Mesenchymal stem cell (in vitro differentiated cells and primary cell): ENCODE data around the gene OR2B2.
"Not testable (repeated sequence)": the region's sequence is repeated elsewhere in the genome, so short reads cannot be mapped to it uniquely, and the experiment has no call there.

Experiments
- DNase-seq: peaks from one replicate; pipeline ENCODE4 v3.0.0-alpha.2; 2013
- H2AFZ ChIP-seq: one replicate; pipeline ENCODE4 v1.6.1; 2013; ENCODE audit warnings: low read depth, mild to moderate bottlenecking, control low read depth, inconsistent platforms, low read length, moderate library complexity
- H2AK5ac ChIP-seq: 2 replicates; pipeline ENCODE4 v1.6.1; 2013; ENCODE audit warnings: low read length, moderate library complexity, mild to moderate bottlenecking, inconsistent platforms; ENCODE audit not compliant: severe bottlenecking
- H2BK120ac ChIP-seq: one replicate; pipeline ENCODE4 v1.6.1; 2013; ENCODE audit warnings: low read depth, mild to moderate bottlenecking, inconsistent platforms, low read length, moderate library complexity
- H2BK12ac ChIP-seq, 2 experiments: one replicate each; pipeline ENCODE4 v1.6.1; 2013; ENCODE audit warnings: inconsistent platforms in 2 of 2, low read length in 2 of 2, mild to moderate bottlenecking in 2 of 2, moderate library complexity in 2 of 2, control low read depth in 1 of 2
- H2BK15ac ChIP-seq: one replicate; pipeline ENCODE4 v1.6.1; 2013; ENCODE audit warnings: mild to moderate bottlenecking, low read depth, inconsistent platforms; ENCODE audit not compliant: poor library complexity, severe bottlenecking
- H2BK5ac ChIP-seq: 2 replicates; pipeline ENCODE4 v1.6.1; 2013; ENCODE audit warnings: low read depth, mild to moderate bottlenecking, low read length, control low read depth, inconsistent platforms; ENCODE audit not compliant: poor library complexity, severe bottlenecking
- H3K14ac ChIP-seq, 2 experiments: one replicate each; pipeline ENCODE4 v1.6.1; 2013; ENCODE audit warnings: inconsistent platforms in 2 of 2, low read length in 2 of 2, control low read depth in 1 of 2, mild to moderate bottlenecking in 1 of 2, moderate library complexity in 1 of 2
- H3K18ac ChIP-seq, 2 experiments: one replicate each; pipeline ENCODE4 v1.6.1; 2013; ENCODE audit warnings: inconsistent platforms in 2 of 2, low read length in 2 of 2, control low read depth in 1 of 2, low read depth in 1 of 2, mild to moderate bottlenecking in 1 of 2
- H3K23ac ChIP-seq, 2 experiments: one replicate each; pipeline ENCODE4 v1.6.1; 2013; ENCODE audit warnings: inconsistent platforms in 2 of 2, low read length in 2 of 2, mild to moderate bottlenecking in 2 of 2, moderate library complexity in 2 of 2, control low read depth in 1 of 2
- H3K27ac ChIP-seq: 2 replicates; pipeline ENCODE4 v1.5.1; 2013; ENCODE audit warnings: mild to moderate bottlenecking, moderate library complexity, low read length, control low read depth, inconsistent platforms; ENCODE audit not compliant: poor library complexity, severe bottlenecking
- H3K27me3 ChIP-seq, 2 experiments: 2 replicates each; pipeline versions ENCODE4 v1.6.1 to v1.7.0; 2013; ENCODE audit warnings: low read length in 2 of 2, mild to moderate bottlenecking in 2 of 2, moderate library complexity in 2 of 2, control low read depth in 1 of 2, inconsistent platforms in 1 of 2; ENCODE audit not compliant: control insufficient read depth in 1 of 2, insufficient read depth in 1 of 2
- H3K36me3 ChIP-seq, 2 experiments: 2 replicates each; pipeline versions ENCODE4 v1.6.1 to v1.7.0; 2013; ENCODE audit warnings: low read length in 2 of 2, control low read depth in 1 of 2, inconsistent platforms in 1 of 2, low read depth in 1 of 2, mild to moderate bottlenecking in 1 of 2; ENCODE audit not compliant: insufficient read depth in 2 of 2, control insufficient read depth in 1 of 2
- H3K4ac ChIP-seq, 2 experiments: one replicate each; pipeline ENCODE4 v1.6.1; 2013; ENCODE audit warnings: inconsistent platforms in 2 of 2, low read length in 2 of 2, mild to moderate bottlenecking in 2 of 2, moderate library complexity in 2 of 2, control low read depth in 1 of 2, low read depth in 1 of 2
- H3K4me1 ChIP-seq: 2 replicates; pipeline ENCODE4 v1.6.1; 2013; ENCODE audit warnings: low read depth, low read length, control low read depth; ENCODE audit not compliant: control insufficient read depth, insufficient read depth
- H3K4me2 ChIP-seq: 2 replicates; pipeline ENCODE4 v1.6.1; 2013; ENCODE audit warnings: low read length, mild to moderate bottlenecking, inconsistent platforms; ENCODE audit not compliant: poor library complexity, severe bottlenecking
- H3K4me3 ChIP-seq, 2 experiments: 2 replicates each; pipeline versions ENCODE4 v1.5.1 to v1.7.0; 2013; ENCODE audit warnings: low read length in 2 of 2, mild to moderate bottlenecking in 2 of 2, control low read depth in 1 of 2, low read depth in 1 of 2; ENCODE audit not compliant: insufficient read depth in 1 of 2
- H3K79me1 ChIP-seq: replicated peaks from 2 replicates; pipeline ENCODE4 v1.6.1; 2013; ENCODE audit warnings: mild to moderate bottlenecking, control low read depth, low read length, inconsistent platforms; ENCODE audit not compliant: poor library complexity, severe bottlenecking
- H3K9ac ChIP-seq: 2 replicates; pipeline ENCODE4 v1.7.0; 2013; ENCODE audit warnings: mild to moderate bottlenecking, low read length, moderate library complexity
- H3K9me3 ChIP-seq: 2 replicates; pipeline ENCODE4 v1.7.0; 2013; ENCODE audit warnings: mild to moderate bottlenecking, low read length; ENCODE audit not compliant: control insufficient read depth
- H4K8ac ChIP-seq: one replicate; pipeline ENCODE4 v1.6.1; 2013; ENCODE audit warnings: inconsistent platforms, mild to moderate bottlenecking, low read length, moderate library complexity
- H4K91ac ChIP-seq: one replicate; pipeline ENCODE4 v1.6.1; 2013; ENCODE audit warnings: mild to moderate bottlenecking, low read length, inconsistent platforms
- WGBS: methylation state at CpG from one replicate; pipeline ENCODE4 v1.1.7; 2013; ENCODE audit warnings: mixed read lengths; 5-methylcytosine and 5-hydroxymethylcytosine counted together

Gene OR2B2

GRCh38 chr6:27929930-27930329, 17.7 kb upstream of the OR2B2 start:
- not testable (repeated sequence) for H3K4ac ChIP-seq, H2BK5ac ChIP-seq, H2AFZ ChIP-seq, H2AK5ac ChIP-seq, H2BK12ac ChIP-seq, H3K23ac ChIP-seq, H3K27ac ChIP-seq, H3K27me3 ChIP-seq, H4K8ac ChIP-seq, H3K4me3 ChIP-seq, H3K9me3 ChIP-seq, H3K18ac ChIP-seq, H3K36me3 ChIP-seq, H4K91ac ChIP-seq, H3K4me2 ChIP-seq, H3K4me1 ChIP-seq, DNase-seq, H2BK15ac ChIP-seq, H2BK120ac ChIP-seq, H3K9ac ChIP-seq, H3K79me1 ChIP-seq, H3K14ac ChIP-seq
- 56% methylated on average over 5 of the region's 5 CpGs for WGBS

- not testable (repeated sequence) for H3K4me2 ChIP-seq
- 94% methylated on average over 2 of the region's 2 CpGs for WGBS
Measured at GRCh38 chr6:27928041-27928440, 15.8 kb upstream of the OR2B2 start.

GRCh38 chr6:27924179-27924578, 12.0 kb upstream of the OR2B2 start:
- Histone ChIP-seq H2BK5ac (no peak overlapping the region), H2BK12ac (no peak overlapping the region), H3K4me2 (no peak overlapping the region), H4K91ac (no peak overlapping the region), H3K79me1 (no peaks in the 10 kb centered on the region), H3K27ac (no peak overlapping the region), H3K14ac (no peak overlapping the region), H2AFZ (no peak overlapping the region), H2AK5ac (no peak overlapping the region), H3K23ac (no peak overlapping the region), H3K27me3 (no peaks in the 10 kb centered on the region), H3K4ac (no peak overlapping the region), H3K9me3 (no peaks in the 10 kb centered on the region), H3K36me3 (no peaks in the 10 kb centered on the region), H2BK120ac (no peak overlapping the region), H3K18ac (no peak overlapping the region), H3K4me1 (no peaks in the 10 kb centered on the region), H3K9ac (no peak overlapping the region), H2BK15ac (no peak overlapping the region), H4K8ac (no peak overlapping the region), H3K4me3 (no peak overlapping the region)
- DNase-seq = no peak
- 89% methylated on average over 6 of the region's 6 CpGs for WGBS

More at GRCh38 chr6:27928041-27928440, 15.8 kb upstream of the OR2B2 start:
- H4K91ac ChIP-seq, H2AK5ac ChIP-seq, H2AFZ ChIP-seq, H3K4me1 ChIP-seq, DNase-seq, H3K4ac ChIP-seq, H3K14ac ChIP-seq, H3K36me3 ChIP-seq, H3K4me3 ChIP-seq, H2BK5ac ChIP-seq, H3K9me3 ChIP-seq, H3K23ac ChIP-seq, H3K18ac ChIP-seq, H3K27ac ChIP-seq, H4K8ac ChIP-seq, H3K9ac ChIP-seq, H2BK15ac ChIP-seq, H2BK120ac ChIP-seq, H3K27me3 ChIP-seq, H2BK12ac ChIP-seq, H3K79me1 ChIP-seq: not testable (repeated sequence)

GRCh38 chr6:27922949-27923348, 10.8 kb upstream of the OR2B2 start:
- H2BK15ac ChIP-seq = no peak overlapping the region
- no peaks in the 10 kb centered on the region for H3K4me1 ChIP-seq
- no peak for DNase-seq
- H4K91ac ChIP-seq = no peak overlapping the region
- no peak overlapping the region for H3K9ac ChIP-seq
- H3K4me2 ChIP-seq = no peak overlapping the region
- no peak overlapping the region for H3K14ac ChIP-seq
- no peak overlapping the region for H2BK12ac ChIP-seq
- no peaks in the 10 kb centered on the region for H3K9me3 ChIP-seq
- H3K27ac ChIP-seq = no peak overlapping the region
- H3K79me1 ChIP-seq = no peaks in the 10 kb centered on the region
- H3K4me3 ChIP-seq = no peak overlapping the region
- H3K18ac ChIP-seq = no peak overlapping the region
- H2BK120ac ChIP-seq = no peak overlapping the region
- no peak overlapping the region for H3K4ac ChIP-seq
- H3K27me3 ChIP-seq = no peaks in the 10 kb centered on the region
- no peak overlapping the region for H4K8ac ChIP-seq
- no peak overlapping the region for H2BK5ac ChIP-seq
- H2AK5ac ChIP-seq = no peak overlapping the region
- H3K23ac ChIP-seq = no peak overlapping the region
- no peak overlapping the region for H2AFZ ChIP-seq
- no peaks in the 10 kb centered on the region for H3K36me3 ChIP-seq
